Measurements from ENCODE around the gene CLDN8.

DNA sequence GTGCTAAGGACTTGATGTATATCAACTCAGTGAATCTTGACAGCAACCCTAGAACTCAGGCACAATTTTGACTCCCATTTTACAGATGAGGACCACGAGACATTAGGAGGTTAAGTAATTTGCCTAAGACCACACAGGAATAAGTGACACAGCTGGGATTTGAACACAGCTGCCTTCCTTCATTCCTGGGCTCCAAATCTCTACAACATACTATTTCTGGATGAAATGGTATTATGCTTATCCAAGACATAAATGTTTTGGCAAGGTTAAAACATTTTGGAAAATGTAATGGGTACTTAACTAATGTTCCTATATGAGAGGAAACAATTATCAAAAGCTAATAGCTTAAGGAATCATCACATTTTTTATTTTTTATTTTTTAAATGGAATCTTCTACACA, 4.8 kb downstream of the CLDN8 start:
- TF ChIP-seq CREB1 (IDR thresholded peaks at IDR 0.05; ENCODE audit: low read depth) (no peak), POLR2AphosphoS5 (IDR thresholded peaks at IDR 0.05; ENCODE audit: low read length) (no peak), SMAD1 (IDR thresholded peaks at IDR 0.05; ENCODE audit: low read depth, partially characterized antibody) (no peak), TBL1XR1 (IDR thresholded peaks at IDR 0.05; ENCODE audit: low read depth, low read length) (no peak), CHD2 (IDR thresholded peaks at IDR 0.05; ENCODE audit: borderline replicate concordance, low read depth, low read length) (no peak), SP1 (IDR thresholded peaks at IDR 0.05; ENCODE audit: low read depth, low read length) (no peak), EZH2 (IDR thresholded peaks at IDR 0.05; ENCODE audit: borderline replicate concordance, control insufficient read depth, low read depth, low read length) (no peak), FOXK2 (IDR thresholded peaks at IDR 0.05) (no peak), FOXM1 (IDR thresholded peaks at IDR 0.05; ENCODE audit: low read depth, low read length) (no peak), TCF7 (IDR thresholded peaks at IDR 0.05; ENCODE audit: borderline replicate concordance) (no peak), ETV6 (conservative IDR thresholded peaks at IDR 0.05 in 1 of 2, IDR thresholded peaks at IDR 0.05 in 1 of 2; ENCODE audit: borderline replicate concordance in 1 of 2, low read depth in 1 of 2) (no peak)
- TF ChIP-seq, protein P1, sequence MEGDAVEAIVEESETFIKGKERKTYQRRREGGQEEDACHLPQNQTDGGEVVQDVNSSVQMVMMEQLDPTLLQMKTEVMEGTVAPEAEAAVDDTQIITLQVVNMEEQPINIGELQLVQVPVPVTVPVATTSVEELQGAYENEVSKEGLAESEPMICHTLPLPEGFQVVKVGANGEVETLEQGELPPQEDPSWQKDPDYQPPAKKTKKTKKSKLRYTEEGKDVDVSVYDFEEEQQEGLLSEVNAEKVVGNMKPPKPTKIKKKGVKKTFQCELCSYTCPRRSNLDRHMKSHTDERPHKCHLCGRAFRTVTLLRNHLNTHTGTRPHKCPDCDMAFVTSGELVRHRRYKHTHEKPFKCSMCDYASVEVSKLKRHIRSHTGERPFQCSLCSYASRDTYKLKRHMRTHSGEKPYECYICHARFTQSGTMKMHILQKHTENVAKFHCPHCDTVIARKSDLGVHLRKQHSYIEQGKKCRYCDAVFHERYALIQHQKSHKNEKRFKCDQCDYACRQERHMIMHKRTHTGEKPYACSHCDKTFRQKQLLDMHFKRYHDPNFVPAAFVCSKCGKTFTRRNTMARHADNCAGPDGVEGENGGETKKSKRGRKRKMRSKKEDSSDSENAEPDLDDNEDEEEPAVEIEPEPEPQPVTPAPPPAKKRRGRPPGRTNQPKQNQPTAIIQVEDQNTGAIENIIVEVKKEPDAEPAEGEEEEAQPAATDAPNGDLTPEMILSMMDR (IDR thresholded peaks at IDR 0.05 in 2 of 3, conservative IDR thresholded peaks at IDR 0.05 in 1 of 3; ENCODE audit: control insufficient read depth in 2 of 3, extremely low read depth in 1 of 3, insufficient read depth in 1 of 3, low read depth in 3 of 3, low read length in 3 of 3), result no peak
- TF ChIP-seq, protein P2, sequence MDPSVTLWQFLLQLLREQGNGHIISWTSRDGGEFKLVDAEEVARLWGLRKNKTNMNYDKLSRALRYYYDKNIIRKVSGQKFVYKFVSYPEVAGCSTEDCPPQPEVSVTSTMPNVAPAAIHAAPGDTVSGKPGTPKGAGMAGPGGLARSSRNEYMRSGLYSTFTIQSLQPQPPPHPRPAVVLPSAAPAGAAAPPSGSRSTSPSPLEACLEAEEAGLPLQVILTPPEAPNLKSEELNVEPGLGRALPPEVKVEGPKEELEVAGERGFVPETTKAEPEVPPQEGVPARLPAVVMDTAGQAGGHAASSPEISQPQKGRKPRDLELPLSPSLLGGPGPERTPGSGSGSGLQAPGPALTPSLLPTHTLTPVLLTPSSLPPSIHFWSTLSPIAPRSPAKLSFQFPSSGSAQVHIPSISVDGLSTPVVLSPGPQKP (IDR thresholded peaks at IDR 0.05; ENCODE audit: low read depth, low read length), result no peak
- TF ChIP-seq, protein P3, sequence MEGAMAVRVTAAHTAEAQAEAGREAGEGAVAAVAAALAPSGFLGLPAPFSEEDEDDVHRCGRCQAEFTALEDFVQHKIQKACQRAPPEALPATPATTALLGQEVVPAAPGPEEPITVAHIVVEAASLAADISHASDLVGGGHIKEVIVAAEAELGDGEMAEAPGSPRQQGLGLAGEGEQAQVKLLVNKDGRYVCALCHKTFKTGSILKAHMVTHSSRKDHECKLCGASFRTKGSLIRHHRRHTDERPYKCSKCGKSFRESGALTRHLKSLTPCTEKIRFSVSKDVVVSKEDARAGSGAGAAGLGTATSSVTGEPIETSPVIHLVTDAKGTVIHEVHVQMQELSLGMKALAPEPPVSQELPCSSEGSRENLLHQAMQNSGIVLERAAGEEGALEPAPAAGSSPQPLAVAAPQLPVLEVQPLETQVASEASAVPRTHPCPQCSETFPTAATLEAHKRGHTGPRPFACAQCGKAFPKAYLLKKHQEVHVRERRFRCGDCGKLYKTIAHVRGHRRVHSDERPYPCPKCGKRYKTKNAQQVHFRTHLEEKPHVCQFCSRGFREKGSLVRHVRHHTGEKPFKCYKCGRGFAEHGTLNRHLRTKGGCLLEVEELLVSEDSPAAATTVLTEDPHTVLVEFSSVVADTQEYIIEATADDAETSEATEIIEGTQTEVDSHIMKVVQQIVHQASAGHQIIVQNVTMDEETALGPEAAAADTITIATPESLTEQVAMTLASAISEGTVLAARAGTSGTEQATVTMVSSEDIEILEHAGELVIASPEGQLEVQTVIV (IDR thresholded peaks at IDR 0.05; ENCODE audit: borderline replicate concordance, partially characterized antibody), result no peak
